ENCODE data around the gene DUSP7.
A peak's percentile ranks its signal among the peaks of the same experiment; 100 is the strongest.

DNA sequence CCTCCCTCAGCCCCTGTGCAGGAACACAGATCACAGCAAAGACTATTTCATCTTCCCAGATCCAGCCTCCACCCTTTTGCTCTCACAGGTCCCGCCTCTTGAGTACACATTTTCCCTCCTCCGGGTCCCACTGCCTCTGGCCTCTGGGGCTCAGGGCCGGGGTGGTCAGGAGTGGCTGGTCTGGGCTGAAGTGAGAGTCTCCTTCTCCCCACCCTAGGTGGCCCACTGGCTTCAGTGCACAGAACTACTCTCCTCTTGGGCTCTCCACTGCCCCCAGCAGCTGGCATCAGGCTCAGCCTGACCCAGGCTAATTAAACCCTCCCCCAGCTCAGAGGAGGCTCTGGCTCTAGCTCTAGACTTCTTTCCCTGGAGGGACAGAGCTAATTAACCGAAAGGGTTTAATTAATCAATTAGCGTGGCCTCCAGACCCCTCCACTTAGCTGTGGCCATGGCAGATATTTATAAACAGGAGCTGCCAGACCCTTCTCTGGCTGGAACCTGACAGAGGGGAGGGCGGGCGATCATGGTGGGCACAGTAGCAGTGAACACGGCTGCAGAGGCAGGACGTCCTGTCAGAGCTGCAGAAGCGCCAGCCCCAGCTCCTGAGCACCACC, 15.1 kb downstream of the DUSP7 start:
- TF ChIP-seq YY1 (IDR thresholded peaks at IDR 0.05; ENCODE audit: extremely low read depth, insufficient replicate concordance, low read depth, low read length) (no peak), ZNF274 (IDR thresholded peaks at IDR 0.05; ENCODE audit: low read depth, low read length) (no peak), POLR2A (IDR thresholded peaks at IDR 0.05; ENCODE audit: borderline replicate concordance, extremely low read depth, insufficient read depth, insufficient read length) (no peak), CEBPB (IDR thresholded peaks at IDR 0.05; ENCODE audit: low read depth) (no peak), TCF7L2 (IDR thresholded peaks at IDR 0.05; ENCODE audit: borderline replicate concordance, extremely low read depth, insufficient read depth, insufficient read length) (no peak), SP1 (IDR thresholded peaks at IDR 0.05; ENCODE audit: low read depth) (no peak), EZH2 (IDR thresholded peaks at IDR 0.05) (no peak), JUND (IDR thresholded peaks at IDR 0.05) (no peak), SRF (IDR thresholded peaks at IDR 0.05; ENCODE audit: low read depth) (no peak), POLR2AphosphoS5 (IDR thresholded peaks at IDR 0.05; ENCODE audit: low read depth, low read length) (no peak), SIN3A (IDR thresholded peaks at IDR 0.05; ENCODE audit: low read depth) (no peak)
- TF ChIP-seq, protein P1, sequence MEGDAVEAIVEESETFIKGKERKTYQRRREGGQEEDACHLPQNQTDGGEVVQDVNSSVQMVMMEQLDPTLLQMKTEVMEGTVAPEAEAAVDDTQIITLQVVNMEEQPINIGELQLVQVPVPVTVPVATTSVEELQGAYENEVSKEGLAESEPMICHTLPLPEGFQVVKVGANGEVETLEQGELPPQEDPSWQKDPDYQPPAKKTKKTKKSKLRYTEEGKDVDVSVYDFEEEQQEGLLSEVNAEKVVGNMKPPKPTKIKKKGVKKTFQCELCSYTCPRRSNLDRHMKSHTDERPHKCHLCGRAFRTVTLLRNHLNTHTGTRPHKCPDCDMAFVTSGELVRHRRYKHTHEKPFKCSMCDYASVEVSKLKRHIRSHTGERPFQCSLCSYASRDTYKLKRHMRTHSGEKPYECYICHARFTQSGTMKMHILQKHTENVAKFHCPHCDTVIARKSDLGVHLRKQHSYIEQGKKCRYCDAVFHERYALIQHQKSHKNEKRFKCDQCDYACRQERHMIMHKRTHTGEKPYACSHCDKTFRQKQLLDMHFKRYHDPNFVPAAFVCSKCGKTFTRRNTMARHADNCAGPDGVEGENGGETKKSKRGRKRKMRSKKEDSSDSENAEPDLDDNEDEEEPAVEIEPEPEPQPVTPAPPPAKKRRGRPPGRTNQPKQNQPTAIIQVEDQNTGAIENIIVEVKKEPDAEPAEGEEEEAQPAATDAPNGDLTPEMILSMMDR (IDR thresholded peaks at IDR 0.05 in 2 of 3, conservative IDR thresholded peaks at IDR 0.05 in 1 of 3; ENCODE audit: borderline replicate concordance in 1 of 3, insufficient read depth in 1 of 3, low read depth in 2 of 3, low read length in 2 of 3) = peak in 2 of 3 experiments; percentile 44 to 51; a peak in 4 of 6 replicates
- TF ChIP-seq, protein P2, sequence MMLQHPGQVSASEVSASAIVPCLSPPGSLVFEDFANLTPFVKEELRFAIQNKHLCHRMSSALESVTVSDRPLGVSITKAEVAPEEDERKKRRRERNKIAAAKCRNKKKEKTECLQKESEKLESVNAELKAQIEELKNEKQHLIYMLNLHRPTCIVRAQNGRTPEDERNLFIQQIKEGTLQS (IDR thresholded peaks at IDR 0.05) = no peak
- TF ChIP-seq, protein P3, sequence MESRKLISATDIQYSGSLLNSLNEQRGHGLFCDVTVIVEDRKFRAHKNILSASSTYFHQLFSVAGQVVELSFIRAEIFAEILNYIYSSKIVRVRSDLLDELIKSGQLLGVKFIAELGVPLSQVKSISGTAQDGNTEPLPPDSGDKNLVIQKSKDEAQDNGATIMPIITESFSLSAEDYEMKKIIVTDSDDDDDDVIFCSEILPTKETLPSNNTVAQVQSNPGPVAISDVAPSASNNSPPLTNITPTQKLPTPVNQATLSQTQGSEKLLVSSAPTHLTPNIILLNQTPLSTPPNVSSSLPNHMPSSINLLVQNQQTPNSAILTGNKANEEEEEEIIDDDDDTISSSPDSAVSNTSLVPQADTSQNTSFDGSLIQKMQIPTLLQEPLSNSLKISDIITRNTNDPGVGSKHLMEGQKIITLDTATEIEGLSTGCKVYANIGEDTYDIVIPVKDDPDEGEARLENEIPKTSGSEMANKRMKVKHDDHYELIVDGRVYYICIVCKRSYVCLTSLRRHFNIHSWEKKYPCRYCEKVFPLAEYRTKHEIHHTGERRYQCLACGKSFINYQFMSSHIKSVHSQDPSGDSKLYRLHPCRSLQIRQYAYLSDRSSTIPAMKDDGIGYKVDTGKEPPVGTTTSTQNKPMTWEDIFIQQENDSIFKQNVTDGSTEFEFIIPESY (IDR thresholded peaks at IDR 0.05; ENCODE audit: extremely low read depth, insufficient replicate concordance, low read length) = no peak

Measured in HCT116 (cell line).